HepG2 (cell line): Measurements from ENCODE around the gene SLC35F6.

Source experiments
- CEBPB ChIP-seq: IDR thresholded peaks from 2 replicates; pipeline ENCODE4 v1.6.1; 2011; ENCODE audit warnings: low read depth, low read length, improper control_type of control experiment, borderline replicate concordance
- CTCF ChIP-seq: sonication (generic); formaldehyde crosslinking; IDR thresholded peaks from 2 replicates; pipeline ENCODE4 v1.5.0; 2020; ENCODE audit warnings: mild to moderate bottlenecking, missing genetic modification reagents, moderate library complexity
- HDAC6 ChIP-seq: fragments of 200-600 bp; sonication (generic); IDR thresholded peaks from 2 replicates; pipeline ENCODE4 v1.7.0; 2017; ENCODE audit warnings: mild to moderate bottlenecking, antibody characterized with exemption, low read length, low read depth
- MTF1 ChIP-seq: sonication (generic); formaldehyde crosslinking; IDR thresholded peaks from 2 replicates; pipeline ENCODE4 v1.5.0; 2020; ENCODE audit warnings: missing genetic modification reagents
- POLR2A ChIP-seq, 2 experiments: IDR thresholded peaks; 2 replicates each; pipeline ENCODE4 v1.6.1; 2011; ENCODE audit warnings: low read depth in 2 of 2, low read length in 2 of 2, mild to moderate bottlenecking in 1 of 2, moderate library complexity in 1 of 2; ENCODE audit not compliant: insufficient read depth in 1 of 2

GRCh38 chr2:26746934-26747333 lies 17.1 kb upstream of the SLC35F6 start:
- TF ChIP-seq CEBPB (no peak), CTCF (CRISPR knock-in tag) (no peak), MTF1 (CRISPR knock-in tag) (no peak), HDAC6 (no peak), POLR2A (IDR thresholded peaks at IDR 0.05; ENCODE audit: insufficient read depth in 1 of 2, low read depth in 2 of 2, low read length in 2 of 2) (no peak)
